Ammon's horn (tissue), 1 donor: ENCODE measurements around the gene CYP4F2.
"Not testable (repeated sequence)": the region's sequence is repeated elsewhere in the genome, so short reads cannot be mapped to it uniquely, and the experiment has no call there.

Experiments used
- DNase-seq: peaks from one replicate; pipeline ENCODE4 v3.0.0-alpha.2; 2016; ENCODE audit warnings: low spot score

CYP4F2 gene

GRCh38 chr19:15846923-15847322 is 51.0 kb downstream of the CYP4F2 start:
- no peak for DNase-seq

GRCh38 chr19:15843894-15844222 is 54.0 kb downstream of the CYP4F2 start:
- DNase-seq = not testable (repeated sequence)

GRCh38 chr19:15843203-15843893 is 54.5 kb downstream of the CYP4F2 start:
- DNase-seq = no peak

GRCh38 chr19:15841875-15842569 is 55.9 kb downstream of the CYP4F2 start:
- DNase-seq = no peak

- no peak for DNase-seq
Measured at GRCh38 chr19:15840833-15841232, 57.0 kb downstream of the CYP4F2 start.

GRCh38 chr19:15839888-15840287 is 58.0 kb downstream of the CYP4F2 start:
- DNase-seq = not testable (repeated sequence)

GRCh38 chr19:15838351-15838750 is 59.5 kb downstream of the CYP4F2 start:
- no peak for DNase-seq

- DNase-seq = no peak
Measured at GRCh38 chr19:15837221-15837731, 60.6 kb downstream of the CYP4F2 start.

- peak; percentile 98 for DNase-seq
Measured at GRCh38 chr19:15836330-15837220, 61.3 kb downstream of the CYP4F2 start.

- DNase-seq = peak; percentile 3
Measured at GRCh38 chr19:15835565-15836329, 62.1 kb downstream of the CYP4F2 start.

- DNase-seq = not testable (repeated sequence)
Measured at GRCh38 chr19:15834232-15834631, 63.6 kb downstream of the CYP4F2 start.

GRCh38 chr19:15831626-15832025 is 66.2 kb downstream of the CYP4F2 start:
- DNase-seq = no peak

- DNase-seq = no peak
Measured at GRCh38 chr19:15829786-15830185, 68.1 kb downstream of the CYP4F2 start.

GRCh38 chr19:15829306-15829698 is 68.6 kb downstream of the CYP4F2 start:
- DNase-seq = no peak

- DNase-seq = not testable (repeated sequence)
Measured at GRCh38 chr19:15828611-15829305, 69.1 kb downstream of the CYP4F2 start.

GRCh38 chr19:15828121-15828610 is 69.7 kb downstream of the CYP4F2 start:
- DNase-seq = no peak
